GM19025 (cell line): ENCODE results near the gene PFDN5.
A peak's percentile ranks its signal among the peaks of the same experiment; 100 is the strongest.
"Not testable (repeated sequence)": the region's sequence is repeated elsewhere in the genome, so short reads cannot be mapped to it uniquely, and the experiment has no call there.

Experiments used
- ATAC-seq: cut with Tn5 transposase; IDR thresholded peaks from one replicate; pipeline ENCODE4 v1.9.1; 2021; ENCODE audit warnings: mild to moderate bottlenecking, low read depth, moderate library complexity; ENCODE audit not compliant: unreplicated experiment

PFDN5 gene

DNA sequence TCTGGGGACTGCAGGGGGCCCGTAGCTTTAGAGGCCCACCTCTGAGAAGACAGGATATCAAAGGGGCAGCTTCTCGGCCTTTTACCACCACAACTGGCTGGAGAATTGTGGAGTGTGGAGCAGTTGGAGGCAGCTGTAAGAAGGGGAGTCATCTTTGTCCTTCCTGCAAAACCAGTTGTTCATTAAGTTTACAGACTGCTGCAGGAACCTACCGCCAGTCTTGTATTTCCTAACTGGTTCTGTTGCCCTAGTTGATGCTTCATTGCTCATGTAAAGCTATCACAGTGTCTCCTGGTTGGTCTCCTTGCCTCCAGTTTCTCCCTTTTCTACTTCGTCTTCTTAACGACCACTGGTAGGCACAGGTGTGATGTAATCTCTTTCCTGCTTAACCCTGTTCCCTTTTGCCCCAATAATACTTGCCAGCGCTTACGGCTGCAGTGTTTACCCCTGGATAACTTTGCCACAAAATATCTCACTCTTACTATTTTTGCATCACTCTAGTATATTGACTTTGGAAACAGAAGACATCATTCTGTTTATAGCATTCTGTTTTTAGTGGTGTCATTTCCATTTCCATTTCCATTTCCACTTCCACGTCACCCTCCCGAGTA lies 15.3 kb upstream of the PFDN5 start:
- no peak for ATAC-seq

DNA sequence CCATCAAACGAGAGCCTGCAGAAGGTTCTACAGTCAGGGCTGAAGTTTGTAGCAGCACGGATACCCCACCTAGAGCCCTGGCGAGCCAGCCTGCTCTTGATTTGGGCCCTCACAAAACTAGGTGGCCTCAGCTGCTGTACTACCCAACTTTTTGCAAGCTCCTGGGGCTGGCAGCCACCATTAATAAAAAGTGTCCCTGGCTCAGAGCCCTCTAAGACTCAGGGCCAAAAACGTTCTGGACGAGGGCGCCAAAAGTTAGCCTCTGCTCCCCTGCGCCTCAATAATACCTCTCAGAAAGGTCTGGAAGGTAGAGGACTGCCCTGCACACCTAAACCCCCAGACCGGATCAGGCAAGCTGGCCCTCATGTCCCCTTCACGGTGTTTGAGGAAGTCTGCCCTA lies 8.9 kb upstream of the PFDN5 start:
- ATAC-seq: no peak

DNA sequence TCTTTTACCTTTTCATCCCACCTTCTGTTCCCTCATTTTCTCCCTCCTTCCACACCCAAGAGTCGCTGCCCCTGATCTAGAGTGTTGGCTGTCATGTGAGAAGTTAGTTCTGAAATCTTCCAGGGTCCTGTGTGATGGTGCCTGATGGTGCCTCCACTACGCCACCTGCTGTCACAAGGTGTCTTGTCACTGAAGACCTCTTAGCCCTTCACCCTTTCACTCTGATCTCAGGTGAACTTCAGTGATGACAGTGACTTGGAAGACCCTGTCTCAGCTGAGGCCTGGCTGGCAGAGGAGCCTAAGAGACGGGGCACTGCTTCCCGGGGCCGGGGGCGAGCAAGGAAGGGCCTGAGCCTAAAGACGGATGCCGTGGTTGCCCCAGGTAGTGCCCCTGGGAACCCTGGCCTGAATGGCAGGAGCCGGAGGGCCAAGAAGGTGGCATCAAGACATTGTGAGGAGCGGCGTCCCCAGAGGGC lies 7.6 kb upstream of the PFDN5 start:
- no peak for ATAC-seq

DNA sequence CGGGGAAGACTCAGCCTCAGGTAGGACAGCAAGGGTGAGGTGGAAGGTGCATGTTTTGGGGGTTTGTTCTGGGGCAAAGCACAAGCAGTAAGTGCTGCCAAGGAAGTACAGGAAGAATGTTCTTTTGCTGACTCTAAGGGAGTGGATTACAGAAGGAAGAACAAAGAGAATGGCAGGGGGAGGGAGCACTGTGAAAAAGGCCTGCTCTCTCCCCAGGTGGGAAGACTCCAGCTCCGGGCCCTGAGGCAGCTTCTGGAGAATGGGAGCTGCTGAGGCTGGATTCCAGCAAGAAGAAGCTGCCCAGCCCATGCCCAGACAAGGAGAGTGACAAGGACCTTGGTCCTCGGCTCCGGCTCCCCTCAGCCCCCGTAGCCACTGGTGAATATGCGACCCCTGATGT lies 7.0 kb upstream of the PFDN5 start:
- no peak for ATAC-seq

DNA sequence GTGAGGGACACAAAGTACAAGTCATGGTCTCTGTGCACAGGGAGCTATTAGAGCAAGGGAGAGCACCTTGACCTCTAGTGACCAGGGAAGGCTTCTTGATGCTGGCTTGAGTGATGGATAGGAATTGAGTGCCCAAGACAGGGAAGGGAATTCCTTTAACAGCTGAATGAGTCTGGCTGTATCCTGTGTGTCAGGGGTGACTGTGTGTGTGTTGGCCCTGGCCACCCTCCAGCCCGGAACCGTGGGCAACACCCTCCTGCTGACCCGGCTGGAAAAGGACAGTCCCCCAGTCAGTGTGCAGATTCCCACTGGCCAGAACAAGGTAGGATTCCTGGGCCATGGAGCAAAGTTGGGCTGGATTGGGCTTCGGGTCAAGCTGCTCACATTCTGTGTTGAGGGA lies 5.5 kb upstream of the PFDN5 start:
- no peak for ATAC-seq

DNA sequence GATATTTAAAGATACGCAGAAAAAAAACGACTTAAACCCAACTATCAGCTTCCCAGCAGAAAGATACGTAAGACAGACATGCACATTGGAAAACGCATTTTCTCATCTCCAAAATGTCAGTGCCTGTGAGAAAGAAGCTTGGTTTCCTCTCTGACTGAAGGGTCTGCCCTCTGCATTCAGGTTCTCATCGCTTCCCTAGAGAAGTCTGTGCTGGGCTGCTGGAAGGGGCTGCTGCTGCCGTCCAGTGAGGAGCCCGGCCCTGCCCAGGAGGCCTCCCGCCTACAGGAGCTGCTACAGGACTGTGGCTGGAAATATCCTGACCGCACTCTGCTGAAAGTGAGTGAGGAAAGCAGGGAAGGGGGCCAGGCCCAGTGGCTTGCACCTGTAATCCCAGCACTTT lies 4.7 kb upstream of the PFDN5 start:
- no peak for ATAC-seq

DNA sequence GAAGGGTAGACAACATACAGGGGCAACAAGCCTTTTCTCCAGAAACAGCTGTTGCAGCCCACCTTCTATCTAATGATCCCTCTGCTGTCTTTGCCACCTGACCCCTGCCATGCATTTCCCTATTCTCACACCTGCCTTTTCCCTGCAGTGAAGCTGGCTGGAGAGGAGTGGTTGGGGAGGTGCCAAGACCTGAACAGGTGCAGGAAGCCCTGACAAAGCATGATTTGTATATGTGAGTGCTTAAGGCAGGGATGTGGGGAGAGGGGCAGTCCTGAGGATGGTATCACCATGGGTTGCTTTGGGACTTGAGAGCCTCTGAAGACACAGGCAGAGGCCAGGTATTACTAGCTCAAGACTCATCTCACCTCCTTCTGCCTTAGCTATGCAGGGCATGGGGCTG lies 2.9 kb upstream of the PFDN5 start:
- ATAC-seq: no peak

DNA sequence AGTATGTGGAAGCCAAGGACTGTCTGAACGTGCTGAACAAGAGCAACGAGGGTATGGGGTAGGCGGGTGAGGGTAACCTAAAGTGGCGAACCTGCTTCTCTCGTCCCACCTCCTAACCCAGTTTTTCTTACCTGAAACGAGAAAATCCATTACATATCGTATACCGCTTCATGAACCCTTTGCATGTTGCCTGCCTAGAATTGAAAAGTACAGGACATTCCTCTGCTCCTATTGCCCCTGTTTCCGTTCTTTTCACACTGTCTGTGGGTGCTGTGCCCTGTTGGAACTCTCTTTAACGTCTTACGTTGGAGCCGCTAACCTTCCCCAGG lies 513 bp downstream of the PFDN5 start:
- no peak for ATAC-seq

DNA sequence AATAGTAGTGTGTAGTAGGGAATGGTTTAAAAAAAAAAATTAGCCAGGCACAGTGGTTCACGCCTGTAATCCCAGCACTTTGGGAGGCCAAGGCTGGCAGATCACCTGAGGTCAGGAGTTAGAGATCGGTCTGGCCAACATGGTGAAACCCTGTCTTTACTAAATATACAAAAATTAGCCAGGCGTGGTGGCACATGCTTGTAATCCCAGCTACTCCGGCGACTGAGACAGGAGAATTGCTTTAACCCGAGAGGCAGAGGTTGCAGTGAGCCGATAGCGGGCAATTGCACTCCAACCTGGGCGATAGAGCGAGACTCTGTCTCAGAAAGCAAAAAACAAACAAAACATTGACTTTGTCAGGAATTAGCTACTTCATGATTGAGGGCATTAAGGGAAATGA lies 1.8 kb downstream of the PFDN5 start:
- not testable (repeated sequence) for ATAC-seq

DNA sequence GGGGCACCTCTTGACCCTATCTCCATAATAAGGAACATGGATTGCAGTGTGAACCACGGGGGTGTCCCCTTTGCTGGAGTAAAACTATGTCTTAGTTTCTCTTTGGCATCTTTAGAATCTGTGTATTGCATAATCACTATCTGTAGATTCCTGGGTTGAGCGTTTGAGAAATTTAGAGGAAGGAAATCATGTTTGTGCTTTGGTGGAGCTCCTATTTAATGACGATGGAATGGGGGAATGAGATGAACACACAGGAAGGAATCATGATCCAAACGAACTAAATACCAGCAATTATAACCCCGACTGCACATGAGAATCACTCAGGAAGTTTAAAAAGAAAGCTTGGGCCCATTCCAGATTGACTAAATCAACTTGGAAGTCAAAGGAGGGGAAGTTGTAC lies 2.8 kb downstream of the PFDN5 start:
- no peak for ATAC-seq

DNA sequence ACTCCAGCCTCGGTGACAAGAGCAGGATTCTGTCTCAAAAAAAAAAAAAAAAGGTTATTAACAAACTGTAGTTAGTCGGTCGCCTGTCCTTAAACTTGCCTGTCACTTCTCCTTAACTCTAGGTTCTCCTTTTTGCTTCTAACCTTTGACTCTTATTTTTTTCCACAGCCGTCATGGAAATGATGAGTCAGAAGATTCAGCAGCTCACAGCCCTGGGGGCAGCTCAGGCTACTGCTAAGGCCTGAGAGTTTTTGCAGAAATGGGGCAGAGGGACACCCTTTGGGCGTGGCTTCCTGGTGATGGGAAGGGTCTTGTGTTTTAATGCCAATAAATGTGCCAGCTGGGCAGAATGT lies 3.7 kb downstream of the PFDN5 start:
- ATAC-seq: no peak

DNA sequence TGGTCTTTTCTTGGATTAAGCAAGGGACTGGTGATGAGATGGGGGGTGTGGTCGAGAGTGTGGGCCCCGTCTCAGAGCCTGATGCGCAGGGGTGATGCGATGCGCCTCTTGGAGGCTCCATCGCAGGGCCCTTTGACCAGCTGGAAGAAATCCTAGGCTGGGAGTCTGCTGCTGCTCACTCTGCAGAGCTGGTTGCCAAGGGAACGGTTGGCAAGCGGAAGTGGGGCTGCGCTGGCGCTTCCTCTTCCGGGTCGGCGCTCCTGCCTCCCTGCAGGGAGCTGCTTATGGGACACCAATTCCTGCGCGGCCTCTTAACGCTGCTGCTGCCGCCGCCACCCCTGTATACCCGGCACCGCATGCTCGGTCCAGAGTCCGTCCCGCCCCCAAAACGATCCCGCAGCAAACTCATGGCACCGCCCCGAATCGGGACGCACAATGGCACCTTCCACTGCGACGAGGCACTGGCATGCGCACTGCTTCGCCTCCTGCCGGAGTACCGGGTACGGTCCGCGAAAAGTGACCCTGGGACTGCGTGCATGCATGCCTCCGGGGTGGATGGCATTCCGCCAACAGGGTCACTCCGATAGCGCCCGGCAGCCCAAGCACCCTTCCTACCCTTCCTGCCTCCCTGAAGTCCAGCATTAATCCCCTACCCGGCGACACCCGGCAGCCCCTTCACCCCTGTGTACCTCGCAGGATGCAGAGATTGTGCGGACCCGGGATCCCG lies 4.3 kb downstream of the PFDN5 start, which contains the start of gene MYG1:
Gene MYG1, plus strand, starts transcription at position 242 of the 727 bp plus-strand sequence. Its CDS starts 43 bp downstream, at position 285.
- peak; percentile 80 for ATAC-seq

DNA sequence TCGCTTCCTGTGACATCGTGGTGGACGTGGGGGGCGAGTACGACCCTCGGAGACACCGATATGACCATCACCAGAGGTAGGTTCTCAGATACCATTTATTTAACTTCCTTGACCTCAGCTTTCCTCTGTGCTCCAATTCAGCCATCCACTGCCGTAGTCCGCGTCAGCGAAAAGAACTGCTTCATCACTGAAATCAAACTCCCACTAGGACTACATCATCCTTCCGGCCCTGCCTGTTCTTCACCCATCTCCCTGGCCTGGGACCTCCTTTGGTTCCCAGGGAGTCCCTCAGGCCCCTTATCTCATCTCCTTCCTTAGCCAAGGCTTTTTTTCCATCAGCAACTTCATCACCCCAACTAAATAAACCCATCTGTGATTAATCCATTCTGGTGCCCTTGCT lies 4.8 kb downstream of the PFDN5 start:
- ATAC-seq: no peak

DNA sequence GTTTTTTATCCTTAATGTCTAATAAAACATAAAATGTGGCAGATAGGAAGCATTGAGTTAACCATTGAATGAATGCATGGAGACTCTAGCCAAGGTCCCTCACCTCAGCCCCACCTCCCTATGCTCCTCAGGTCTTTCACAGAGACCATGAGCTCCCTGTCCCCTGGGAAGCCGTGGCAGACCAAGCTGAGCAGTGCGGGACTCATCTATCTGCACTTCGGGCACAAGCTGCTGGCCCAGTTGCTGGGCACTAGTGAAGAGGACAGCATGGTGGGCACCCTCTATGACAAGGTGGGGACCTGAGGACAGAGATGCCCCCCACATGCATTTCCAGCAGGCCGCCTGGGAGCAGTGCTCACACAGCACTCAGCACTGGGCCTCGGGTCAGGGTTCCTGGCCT lies 7.6 kb downstream of the PFDN5 start:
- ATAC-seq: no peak

DNA sequence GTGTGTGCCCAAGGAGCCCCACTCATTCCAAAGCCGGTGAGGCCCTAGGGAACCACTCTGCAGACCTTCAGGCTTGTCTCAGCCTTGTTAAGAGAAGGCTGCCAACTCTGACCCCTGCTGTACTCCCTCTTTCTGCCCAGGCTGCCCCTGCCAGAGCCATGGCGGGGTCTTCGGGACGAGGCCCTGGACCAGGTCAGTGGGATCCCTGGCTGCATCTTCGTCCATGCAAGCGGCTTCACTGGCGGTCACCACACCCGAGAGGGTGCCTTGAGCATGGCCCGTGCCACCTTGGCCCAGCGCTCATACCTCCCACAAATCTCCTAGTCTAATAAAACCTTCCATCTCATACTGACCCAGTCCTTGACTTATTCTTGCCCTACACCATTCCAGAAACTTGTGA lies 11.5 kb downstream of the PFDN5 start:
- no peak for ATAC-seq

DNA sequence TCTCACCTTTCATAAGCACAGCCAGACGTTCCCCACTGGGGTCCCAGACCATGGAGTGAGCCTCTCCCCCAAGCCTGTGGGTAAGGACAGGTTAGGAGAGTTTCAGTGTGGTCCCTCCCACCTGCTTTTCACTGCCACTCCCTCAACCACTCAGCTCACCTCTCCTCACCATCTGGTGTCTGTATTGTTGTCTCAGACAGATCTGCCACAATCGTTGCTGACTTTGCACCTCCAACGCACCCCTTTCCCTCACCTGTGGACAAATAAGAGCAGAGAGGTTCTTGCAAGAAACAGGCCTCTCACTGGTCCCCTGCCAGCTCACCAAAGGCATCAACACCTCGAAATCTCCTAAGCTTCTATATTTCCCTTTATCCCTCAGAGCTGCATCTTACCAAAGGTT lies 12.9 kb downstream of the PFDN5 start:
- ATAC-seq: no peak

DNA sequence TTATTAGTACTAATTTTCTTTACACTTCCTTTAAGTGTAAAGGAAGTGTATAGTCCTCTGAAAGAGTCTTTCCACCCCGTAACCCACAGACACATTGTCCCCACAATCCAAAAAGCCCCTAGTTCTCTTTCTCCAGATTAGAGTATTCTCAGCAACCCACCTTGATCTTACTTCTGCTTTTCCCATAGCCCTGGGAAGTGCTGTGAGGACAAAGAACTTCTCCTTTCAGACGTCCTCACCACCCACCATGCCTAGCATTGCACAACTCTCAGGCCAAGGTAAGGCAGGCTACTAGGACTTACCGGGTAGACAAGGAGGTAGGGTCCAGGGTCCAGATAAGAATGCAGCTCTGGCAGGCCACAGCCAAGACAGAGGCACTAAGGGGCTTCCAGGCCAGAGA lies 18.7 kb downstream of the PFDN5 start:
- no peak for ATAC-seq

DNA sequence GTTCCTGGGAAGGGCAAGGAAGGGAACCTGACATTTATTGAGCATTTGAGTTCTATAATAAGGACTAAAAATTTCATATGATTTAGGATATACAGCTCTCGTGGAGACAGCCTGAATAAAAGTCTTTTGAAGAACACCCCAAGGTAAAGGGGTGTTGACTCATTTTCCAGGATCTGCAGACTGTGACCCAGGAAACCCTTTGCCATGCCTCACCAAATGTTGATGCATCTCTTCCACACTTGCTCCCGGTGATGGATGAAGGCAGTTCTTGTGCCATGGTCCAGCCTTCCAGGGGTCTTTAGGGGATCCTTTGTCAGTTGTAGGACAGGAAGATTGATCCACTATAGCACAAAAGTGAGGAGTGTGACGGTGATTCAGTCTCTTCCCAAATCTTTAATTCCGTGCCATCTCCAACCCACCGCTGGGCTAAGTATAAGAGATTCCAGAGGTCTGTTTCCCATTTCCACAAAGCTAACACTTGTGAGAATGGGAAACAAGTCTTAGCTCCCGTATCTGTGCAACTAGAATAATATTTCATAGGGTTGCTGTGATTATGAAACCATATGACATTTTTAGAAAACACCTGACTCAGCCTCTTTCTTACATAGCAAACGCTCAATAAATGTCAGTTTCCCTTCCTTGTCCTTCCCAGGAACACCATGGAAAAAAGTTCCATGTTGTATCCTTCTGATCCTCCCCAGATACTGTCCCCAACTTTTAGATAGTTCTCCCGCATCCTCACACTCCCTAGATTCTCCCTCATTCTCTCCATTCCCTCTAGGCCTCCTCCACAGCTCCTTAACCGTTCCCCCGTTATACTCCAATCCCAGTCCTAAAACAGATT lies 25.2 kb downstream of the PFDN5 start:
- ATAC-seq: no peak

DNA sequence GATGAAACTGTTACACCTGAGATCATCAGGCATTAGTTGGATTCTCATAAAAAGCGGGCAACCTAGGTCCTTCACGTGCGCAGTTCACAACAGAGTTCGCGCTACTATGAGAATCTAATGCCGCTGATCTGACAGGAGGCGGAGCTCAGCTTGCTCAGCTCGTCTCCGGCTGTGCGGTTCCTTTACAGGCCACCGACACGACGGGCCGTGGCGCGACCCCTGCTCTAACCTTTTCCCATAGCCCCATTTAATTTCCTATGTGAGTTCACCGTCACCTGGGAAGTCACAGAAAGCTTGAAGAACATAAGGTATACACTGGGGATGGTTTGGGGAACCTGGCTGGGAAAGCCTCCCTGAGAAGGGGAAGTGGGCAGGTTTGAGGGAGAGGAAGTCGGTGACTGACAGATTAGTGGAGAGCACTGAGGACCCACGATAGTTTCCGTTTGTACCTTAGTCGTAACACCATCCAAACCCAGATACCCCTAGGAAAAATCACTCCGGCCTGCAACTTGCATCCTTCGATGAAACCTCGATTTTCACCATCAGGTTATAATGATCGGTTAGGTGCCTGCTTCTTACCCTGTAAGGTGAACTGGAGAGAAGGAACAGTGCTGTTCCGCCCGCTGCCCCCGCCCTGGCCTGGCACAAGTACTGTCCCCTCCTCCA lies 28.9 kb downstream of the PFDN5 start:
- peak; percentile 26 for ATAC-seq

DNA sequence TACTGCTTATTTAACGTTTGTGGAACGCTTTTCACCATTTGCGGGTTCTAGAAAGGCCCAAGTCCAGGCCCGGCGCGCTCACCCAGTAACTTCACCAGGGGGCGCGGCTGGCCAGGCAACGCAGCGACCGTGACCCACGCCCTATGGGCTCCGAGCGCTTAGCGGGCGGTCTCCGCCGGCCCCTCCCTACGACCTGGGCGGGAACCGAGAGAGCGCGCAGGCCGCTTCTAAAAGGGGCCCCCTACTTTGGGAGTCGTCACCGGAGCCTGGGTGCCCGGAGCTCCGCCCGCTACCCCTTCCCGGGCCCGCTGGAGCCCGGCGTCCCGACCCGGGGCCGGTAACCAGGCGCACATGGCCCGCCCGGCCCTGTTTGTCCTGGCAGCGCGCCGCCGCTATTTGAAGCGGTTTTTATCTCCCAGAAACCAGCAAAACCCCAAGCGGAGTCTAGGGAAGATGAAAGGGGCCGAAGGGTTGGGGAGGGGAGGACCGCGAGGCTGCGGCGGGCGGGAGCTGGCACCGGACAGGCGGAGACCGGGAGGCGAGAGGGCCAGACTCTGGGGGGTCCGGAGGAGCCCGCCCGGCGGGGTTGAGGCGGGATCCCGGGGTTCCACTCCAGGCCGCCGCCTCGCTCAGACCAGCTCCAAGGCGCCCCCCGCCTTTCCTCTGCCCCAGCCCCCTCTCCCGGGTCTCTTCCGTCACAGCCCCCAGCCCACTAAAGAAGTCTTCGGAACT lies 29.6 kb downstream of the PFDN5 start:
- ATAC-seq: peak; percentile 51
